Chondrocyte (in vitro differentiated cells): ENCODE data around the gene MLLT1. TPM values are rescaled to one million over a fixed set of nuclear protein-coding genes. Genes with fewer than 3 reads are reported as not detected.

Source experiments
- DNase-seq: peaks from one replicate; pipeline ENCODE4 v3.0.0; 2021; ENCODE audit warnings: mixed read lengths, low spot score
- H3K27ac Mint-ChIP-seq: one replicate; pipeline ENCODE4 v1.8.0; 2021; ENCODE audit warnings: mild to moderate bottlenecking, moderate library complexity, mixed read lengths; ENCODE audit not compliant: unreplicated experiment
- H3K27me3 Mint-ChIP-seq: 2 replicates; pipeline ENCODE4 v1.8.0; 2021; ENCODE audit warnings: low read depth, mixed read lengths
- H3K36me3 Mint-ChIP-seq: 2 replicates; pipeline ENCODE4 v1.8.0; 2021; ENCODE audit warnings: low read depth, mixed read lengths
- H3K4me1 Mint-ChIP-seq: 2 replicates; pipeline ENCODE4 v1.8.0; 2021; ENCODE audit warnings: low read depth, mild to moderate bottlenecking, mixed read lengths
- H3K4me3 Mint-ChIP-seq: one replicate; pipeline ENCODE4 v1.8.0; 2021; ENCODE audit warnings: mild to moderate bottlenecking, moderate library complexity, mixed read lengths; ENCODE audit not compliant: unreplicated experiment
- H3K9me3 Mint-ChIP-seq: 2 replicates; pipeline ENCODE4 v1.8.0; 2021; ENCODE audit warnings: low read depth, mixed read lengths
- CTCF ChIP-seq: fragments of 200-600 bp; sonication (generic); IDR thresholded peaks from 2 replicates; pipeline ENCODE4 v1.5.0; 2021; ENCODE audit warnings: antibody characterized with exemption, mild to moderate bottlenecking, moderate library complexity
- total RNA-seq: library from RNA; stranded (reverse); gene quantifications from 3 replicates; pipeline ENCODE4 v1.2.1, GENCODE V29; 2021

MLLT1 gene
- total RNA-seq, 1 donor from 2014 or later: 60.9 TPM

GRCh38 chr19:6253954-6254733 is 25.6 kb downstream of the MLLT1 start:
- peaks cover 8% of the 10 kb centered on the region for H3K36me3 Mint-ChIP-seq
- peaks cover 43% of the 10 kb centered on the region for H3K4me1 Mint-ChIP-seq
- no peaks in the 10 kb centered on the region for H3K9me3 Mint-ChIP-seq
- H3K4me3 Mint-ChIP-seq: no peak overlapping the region
- peak; percentile 48 for DNase-seq
- no peaks in the 10 kb centered on the region for H3K27me3 Mint-ChIP-seq
- H3K27ac Mint-ChIP-seq: no peak overlapping the region
- TF ChIP-seq CTCF: no peak

GRCh38 chr19:6252066-6252465 is 27.7 kb downstream of the MLLT1 start:
- H3K36me3 Mint-ChIP-seq: peaks cover 6% of the 10 kb centered on the region
- H3K4me1 Mint-ChIP-seq: peaks cover 51% of the 10 kb centered on the region
- DNase-seq: peak; percentile 59
- H3K27me3 Mint-ChIP-seq: no peaks in the 10 kb centered on the region
- H3K9me3 Mint-ChIP-seq: no peaks in the 10 kb centered on the region
- H3K4me3 Mint-ChIP-seq: no peak overlapping the region
- TF ChIP-seq CTCF: no peak
- H3K27ac Mint-ChIP-seq: no peak overlapping the region

- Mint-ChIP-seq H3K27ac (no peak overlapping the region), H3K36me3 (peaks cover 8% of the 10 kb centered on the region)
Observed at GRCh38 chr19:6250909-6251308, 28.9 kb downstream of the MLLT1 start.

GRCh38 chr19:6250024-6250615 is 29.7 kb downstream of the MLLT1 start:
- Mint-ChIP-seq H3K4me1 (peaks cover 51% of the 10 kb centered on the region), H3K4me3 (no peak overlapping the region), H3K27me3 (no peaks in the 10 kb centered on the region), H3K36me3 (peaks cover 8% of the 10 kb centered on the region), H3K9me3 (no peaks in the 10 kb centered on the region), H3K27ac (no peak overlapping the region)
- no peak for DNase-seq
- TF ChIP-seq CTCF: no peak

More at GRCh38 chr19:6250909-6251308, 28.9 kb downstream of the MLLT1 start:
- Mint-ChIP-seq H3K4me3 (no peak overlapping the region), H3K27me3 (no peaks in the 10 kb centered on the region), H3K4me1 (peaks cover 51% of the 10 kb centered on the region), H3K9me3 (no peaks in the 10 kb centered on the region)
- peak; percentile 9 for DNase-seq
- no peak for TF ChIP-seq CTCF

- no peak overlapping the region for H3K4me3 Mint-ChIP-seq
- DNase-seq: no peak
Observed at GRCh38 chr19:6249296-6249695, 30.5 kb downstream of the MLLT1 start.

More at GRCh38 chr19:6249296-6249695, 30.5 kb downstream of the MLLT1 start:
- H3K9me3 Mint-ChIP-seq: no peaks in the 10 kb centered on the region
- peaks cover 8% of the 10 kb centered on the region for H3K36me3 Mint-ChIP-seq
- TF ChIP-seq CTCF: no peak
- no peaks in the 10 kb centered on the region for H3K27me3 Mint-ChIP-seq
- H3K27ac Mint-ChIP-seq: peak overlapping the region; percentile 66
- peaks cover 56% of the 10 kb centered on the region for H3K4me1 Mint-ChIP-seq
